Uterus (tissue), 4 donors: ENCODE results near the gene AQP3. TPM values are rescaled to one million over a fixed set of nuclear protein-coding genes. Genes with fewer than 3 reads are reported as not detected.

ENCODE experiments used
- DNase-seq, 2 donors: peaks; one replicate each; pipeline ENCODE4 v3.0.0-alpha.2; 2019 to 2020
- H3K27ac ChIP-seq, 2 donors: fragments of 200-600 bp; sonication (generic); 1 replicate in 1 of 2; 2 replicates in 1 of 2; pipeline ENCODE4 v1.5.1; 2016 to 2018
- H3K27me3 ChIP-seq, 2 donors: fragments of 200-600 bp; sonication (generic); one replicate each; pipeline ENCODE4 v1.5.1; 2018 to 2019; ENCODE audit warnings: control low read depth in 1 of 2
- H3K36me3 ChIP-seq, 2 donors: fragments of 200-600 bp; sonication (generic); one replicate each; pipeline ENCODE4 v1.5.1; 2019; ENCODE audit warnings: control low read depth in 1 of 2
- H3K4me1 ChIP-seq, 2 donors: fragments of 200-600 bp; sonication (generic); one replicate each; pipeline ENCODE4 v1.5.1; 2018 to 2019; ENCODE audit warnings: control low read depth in 1 of 2
- H3K4me3 ChIP-seq, 2 donors: fragments of 200-600 bp; sonication (generic); 1 replicate in 1 of 2; 2 replicates in 1 of 2; pipeline ENCODE4 v1.5.1; 2018 to 2019; ENCODE audit warnings: mild to moderate bottlenecking in 1 of 2
- H3K9me3 ChIP-seq, 2 donors: fragments of 200-600 bp; sonication (generic); one replicate each; pipeline ENCODE4 v1.5.1; 2019; ENCODE audit warnings: control low read depth in 1 of 2
- POLR2A ChIP-seq, 2 donors: fragments of 450-650 bp; IDR thresholded peaks; one replicate each; pipeline ENCODE4 v1.6.1; 2016; ENCODE audit warnings: antibody characterized with exemption in 2 of 2, mild to moderate bottlenecking in 1 of 2, moderate library complexity in 1 of 2
- intact Hi-C: fragments of 100-400 bp; cut with DNase I; formaldehyde crosslinking; loops from one replicate; pipeline ENCODE4 v1.15.1; 2023; ENCODE audit warnings: low total_unique reads
- total RNA-seq, 4 donors: library from RNA; depleted of rRNA in 3 of 4; stranded (reverse); fragments of >200 nt in 3 of 4; gene quantifications; one replicate each; pipeline versions ENCODE4 v1.1.0 to v1.2.4, GENCODE V29; 2014 to 2023
- TF ChIP-seq, protein P1 (sequence below), 4 experiments: fragments of 200-600 bp in 2 of 4; fragments of 450-650 bp in 2 of 4; sonication (generic) in 2 of 4; IDR thresholded peaks; one replicate each; pipeline ENCODE4 v1.5.1; 2016 to 2019; ENCODE audit warnings: antibody characterized with exemption in 4 of 4, mild to moderate bottlenecking in 2 of 4, moderate library complexity in 1 of 4
- donor health status: DM: yes; HTN: yes; CAD: no.

The AQP3 gene
- total RNA-seq, 4 donors from 2014 or later, result 2.8 to 14.4 (median 5.8) TPM; not detected in 1

DNA sequence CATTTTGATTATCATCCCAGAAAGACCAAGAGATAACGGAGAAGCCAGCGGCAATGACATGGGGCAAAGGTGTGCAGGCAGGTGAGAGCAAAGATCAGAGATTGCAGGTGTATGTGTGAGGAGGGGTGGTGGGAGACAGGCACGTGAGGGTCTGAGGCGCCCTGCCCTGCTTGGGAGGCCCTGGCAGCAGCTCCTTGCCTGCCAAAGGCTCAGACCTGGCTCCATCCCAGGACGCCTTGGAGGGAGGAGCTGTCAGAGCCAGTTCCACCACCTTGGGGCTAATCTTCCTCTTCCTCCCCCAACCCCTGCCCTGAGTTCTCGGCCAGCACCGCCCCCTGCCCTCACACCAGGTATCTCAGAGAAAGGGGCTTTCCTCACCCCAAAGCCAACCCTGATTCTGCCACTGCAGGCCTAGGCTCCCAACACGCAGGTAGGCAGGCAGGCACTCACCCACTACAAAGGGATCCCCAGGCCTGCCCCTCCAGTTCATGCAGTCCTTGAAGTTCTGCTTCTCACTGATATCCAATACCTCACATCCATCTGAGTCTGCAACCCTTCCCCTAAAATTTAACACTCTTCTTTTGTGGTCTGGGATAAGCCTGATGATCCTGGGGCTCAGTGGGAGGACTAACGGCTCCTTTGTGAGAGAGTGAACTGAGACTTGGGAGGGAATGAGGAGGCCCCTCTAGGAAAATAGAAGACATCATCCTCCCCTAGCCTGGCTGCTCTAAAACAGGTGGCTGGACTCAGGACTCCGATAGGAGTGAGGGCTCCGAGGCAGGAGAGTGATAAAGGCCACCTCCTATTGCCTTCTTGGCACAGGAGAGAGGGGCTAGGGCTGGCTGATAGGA lies 1.8 kb downstream of the AQP3 start:
- no peaks in the 10 kb centered on the region for H3K9me3 ChIP-seq
- H3K27me3 ChIP-seq, result no peaks in the 10 kb centered on the region
- no peak overlapping the region for H3K27ac ChIP-seq
- intact Hi-C loops, result no loop called here
- H3K4me3 ChIP-seq, result no peak overlapping the region
- H3K4me1 ChIP-seq, result peaks cover 0 to 9% of the 10 kb centered on the region in 2 donors
- H3K36me3 ChIP-seq, result no peaks in the 10 kb centered on the region
- no peak for DNase-seq
- TF ChIP-seq, protein P1, sequence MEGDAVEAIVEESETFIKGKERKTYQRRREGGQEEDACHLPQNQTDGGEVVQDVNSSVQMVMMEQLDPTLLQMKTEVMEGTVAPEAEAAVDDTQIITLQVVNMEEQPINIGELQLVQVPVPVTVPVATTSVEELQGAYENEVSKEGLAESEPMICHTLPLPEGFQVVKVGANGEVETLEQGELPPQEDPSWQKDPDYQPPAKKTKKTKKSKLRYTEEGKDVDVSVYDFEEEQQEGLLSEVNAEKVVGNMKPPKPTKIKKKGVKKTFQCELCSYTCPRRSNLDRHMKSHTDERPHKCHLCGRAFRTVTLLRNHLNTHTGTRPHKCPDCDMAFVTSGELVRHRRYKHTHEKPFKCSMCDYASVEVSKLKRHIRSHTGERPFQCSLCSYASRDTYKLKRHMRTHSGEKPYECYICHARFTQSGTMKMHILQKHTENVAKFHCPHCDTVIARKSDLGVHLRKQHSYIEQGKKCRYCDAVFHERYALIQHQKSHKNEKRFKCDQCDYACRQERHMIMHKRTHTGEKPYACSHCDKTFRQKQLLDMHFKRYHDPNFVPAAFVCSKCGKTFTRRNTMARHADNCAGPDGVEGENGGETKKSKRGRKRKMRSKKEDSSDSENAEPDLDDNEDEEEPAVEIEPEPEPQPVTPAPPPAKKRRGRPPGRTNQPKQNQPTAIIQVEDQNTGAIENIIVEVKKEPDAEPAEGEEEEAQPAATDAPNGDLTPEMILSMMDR (IDR thresholded peaks at IDR 0.05), result no peak
- TF ChIP-seq POLR2A (IDR thresholded peaks at IDR 0.05), result no peak

DNA sequence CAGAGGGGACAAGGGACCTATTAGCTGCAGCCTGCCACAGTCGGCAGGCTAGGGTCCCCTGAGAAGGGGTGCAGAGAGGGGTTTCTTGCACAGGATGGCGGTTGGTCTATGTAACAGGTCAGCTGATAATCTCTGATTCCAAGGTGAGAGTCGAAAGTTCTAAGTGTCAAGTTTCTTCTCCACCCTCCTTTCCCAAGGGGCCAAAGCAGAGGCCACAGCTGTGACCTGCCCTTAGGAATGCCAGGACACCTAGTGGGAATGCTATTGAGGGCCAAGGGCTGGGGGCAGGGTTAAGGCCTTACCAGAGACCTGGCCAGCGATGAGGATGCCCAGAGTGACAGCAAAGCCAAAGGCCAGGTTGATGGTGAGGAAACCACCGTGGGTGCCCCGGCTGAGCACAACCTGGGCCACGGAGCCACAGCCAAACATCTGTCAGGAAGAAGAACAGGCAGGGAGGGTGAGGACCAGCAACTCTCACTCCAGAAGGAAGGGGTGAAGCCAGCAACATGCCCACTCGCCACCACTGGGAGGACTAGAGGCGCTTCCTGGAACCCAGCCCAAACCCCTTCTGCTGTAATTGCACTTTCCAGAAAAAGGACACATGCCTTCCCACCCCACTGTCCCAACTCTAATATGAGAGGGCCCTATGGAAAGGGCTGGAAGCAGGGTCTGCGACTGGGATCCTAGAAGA lies 3.8 kb downstream of the AQP3 start:
- H3K27ac ChIP-seq, result no peak overlapping the region
- TF ChIP-seq, protein P1 (IDR thresholded peaks at IDR 0.05), result no peak
- no peak for TF ChIP-seq POLR2A (IDR thresholded peaks at IDR 0.05)
- H3K9me3 ChIP-seq, result no peaks in the 10 kb centered on the region
- no peaks in the 10 kb centered on the region for H3K36me3 ChIP-seq
- no peaks in the 10 kb centered on the region for H3K27me3 ChIP-seq
- H3K4me3 ChIP-seq, result no peak overlapping the region
- no peak for DNase-seq
- H3K4me1 ChIP-seq, result peaks cover 0 to 9% of the 10 kb centered on the region in 2 donors
- intact Hi-C loops, result no loop called here

DNA sequence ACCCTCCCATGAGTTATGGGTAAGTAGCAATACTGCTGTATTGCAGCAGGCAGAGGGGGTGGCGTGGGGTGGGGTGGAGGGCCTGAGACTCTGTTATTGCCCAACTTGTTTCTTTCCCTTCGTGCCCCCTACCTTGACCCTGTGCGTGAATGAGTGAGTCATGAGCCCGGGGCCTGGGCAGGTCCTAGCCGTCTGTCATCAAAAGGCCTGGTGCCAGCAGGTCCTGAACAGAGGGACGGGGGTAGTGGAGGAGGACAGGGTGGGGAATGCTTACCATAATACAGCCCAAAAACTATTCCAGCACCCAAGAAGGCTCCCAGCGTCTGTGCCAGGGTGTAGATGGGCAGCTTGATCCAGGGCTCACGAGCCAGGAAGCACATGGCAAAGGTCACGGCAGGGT lies 4.3 kb downstream of the AQP3 start:
- DNase-seq, result no peak
- TF ChIP-seq, protein P1 (IDR thresholded peaks at IDR 0.05), result no peak
- TF ChIP-seq POLR2A (IDR thresholded peaks at IDR 0.05), result no peak
- H3K9me3 ChIP-seq, result no peaks in the 10 kb centered on the region

DNA sequence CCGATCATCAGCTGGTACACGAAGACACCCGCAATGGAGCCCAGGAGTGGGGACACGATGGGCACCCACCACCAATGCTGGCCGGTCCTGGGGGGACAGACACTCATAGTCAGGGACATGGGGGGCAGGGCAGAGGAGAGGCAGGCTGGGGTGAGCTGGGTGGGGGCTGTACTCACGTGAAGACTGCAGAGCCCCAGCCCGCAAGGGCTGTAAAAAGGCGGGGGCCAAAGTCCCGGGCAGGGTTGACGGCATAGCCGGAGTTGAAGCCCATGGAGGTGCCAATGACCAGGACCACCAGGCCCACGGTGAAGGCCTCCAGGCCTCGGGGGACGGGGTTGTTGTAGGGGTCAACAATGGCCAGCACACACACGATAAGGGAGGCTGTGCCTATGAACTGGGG lies 5.3 kb downstream of the AQP3 start:
- intact Hi-C loops, result no loop called here
- TF ChIP-seq, protein P1 (IDR thresholded peaks at IDR 0.05), result no peak
- no peak for TF ChIP-seq POLR2A (IDR thresholded peaks at IDR 0.05)
- no peak for DNase-seq

More for the DNA sequence above, 4.3 kb downstream of the AQP3 start:
- H3K27me3 ChIP-seq, result no peaks in the 10 kb centered on the region
- H3K27ac ChIP-seq, result no peak overlapping the region
- H3K4me1 ChIP-seq, result peaks cover 0 to 9% of the 10 kb centered on the region in 2 donors
- H3K36me3 ChIP-seq, result no peaks in the 10 kb centered on the region
- no peak overlapping the region for H3K4me3 ChIP-seq
- intact Hi-C loops, result no loop called here

DNA sequence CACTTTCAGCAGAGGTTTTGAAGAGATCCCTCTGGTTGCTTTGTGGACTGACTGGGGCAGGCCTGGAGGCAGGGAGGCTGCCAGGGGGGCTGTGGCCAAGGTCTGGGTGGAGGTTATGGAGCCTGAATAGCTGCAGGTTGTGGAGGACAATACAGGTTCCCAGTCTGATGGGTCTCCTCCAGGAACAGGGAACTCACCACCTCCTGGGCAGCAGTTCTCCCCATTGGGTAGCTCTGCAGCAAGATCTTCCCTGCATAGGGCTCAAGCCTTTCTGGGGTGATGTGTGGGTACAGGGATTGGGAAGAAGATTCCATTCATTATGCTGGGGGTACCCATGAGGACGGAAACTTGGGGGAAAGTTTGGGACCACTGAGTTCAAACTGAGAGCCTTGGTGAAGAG lies 6.8 kb downstream of the AQP3 start:
- Histone ChIP-seq H3K36me3 (no peaks in the 10 kb centered on the region), H3K27me3 (no peaks in the 10 kb centered on the region), H3K4me1 (no peaks in the 10 kb centered on the region), H3K4me3 (no peak overlapping the region), H3K27ac (no peak overlapping the region), H3K9me3 (no peaks in the 10 kb centered on the region)
- intact Hi-C loops, result no loop called here
- TF ChIP-seq POLR2A (IDR thresholded peaks at IDR 0.05), result no peak
- TF ChIP-seq, protein P1 (IDR thresholded peaks at IDR 0.05), result no peak
- DNase-seq, result no peak

More for the DNA sequence above, 5.3 kb downstream of the AQP3 start:
- Histone ChIP-seq H3K9me3 (no peaks in the 10 kb centered on the region), H3K27me3 (no peaks in the 10 kb centered on the region), H3K4me1 (peaks cover 0 to 6% of the 10 kb centered on the region in 2 donors), H3K27ac (no peak overlapping the region), H3K4me3 (no peak overlapping the region), H3K36me3 (no peaks in the 10 kb centered on the region)
